Pancreas (tissue), 10 donors: ENCODE measurements around the gene PDE7B. TPM values are rescaled to one million over a fixed set of nuclear protein-coding genes. Genes with fewer than 3 reads are reported as not detected.

Source experiments
- ATAC-seq, 4 donors: fragments of 200-7000 bp; cut with Tn5 transposase; one replicate each; pipeline versions ENCODE4 v1.8.0 to v1.9.1; 2020; ENCODE audit warnings: mild to moderate bottlenecking in 4 of 4, moderate library complexity in 4 of 4
- DNase-seq, 6 donors: peaks; one replicate each; pipeline ENCODE4 v3.0.0-alpha.2; 2020
- FAIRE-seq: peaks from 2 replicates; lab custom pipeline; 2012; peaks lifted over from hg19 to GRCh38; lab: Jason Lieb, UNC
- H3K27ac ChIP-seq, 4 donors: fragments of 200-600 bp; sonication (generic); 1 replicate in 3 of 4; 2 replicates in 1 of 4; pipeline versions ENCODE4 v1.5.0 to v1.8.0; 2020
- H3K27me3 ChIP-seq, 4 donors: fragments of 200-600 bp; one replicate each; pipeline ENCODE4 v1.8.0; 2021
- H3K36me3 ChIP-seq, 3 donors: fragments of 200-600 bp; sonication (generic) in 1 of 3; one replicate each; pipeline versions ENCODE4 v1.5.0 to v1.8.0; 2020 to 2021
- H3K4me1 ChIP-seq, 3 donors: fragments of 200-600 bp; one replicate each; pipeline ENCODE4 v1.8.0; 2021
- H3K4me3 ChIP-seq, 4 donors: fragments of 200-600 bp; sonication (generic) in 2 of 4; one replicate each; pipeline versions ENCODE4 v1.5.0 to v1.8.0; 2020 to 2021
- H3K9me3 ChIP-seq, 4 donors: fragments of 200-600 bp; one replicate each; pipeline ENCODE4 v1.8.0; 2021
- WGBS, 2 donors: extraction: QIAGEN DNeasy Blood & Tissue Kit; methylation state at CpG; one replicate each; pipeline ENCODE4 v1.1.7; 2013; 5-methylcytosine and 5-hydroxymethylcytosine counted together
- intact Hi-C, 3 donors: fragments of 100-400 bp; cut with DNase I; formaldehyde crosslinking; loops; one replicate each; pipeline versions ENCODE4 v1.11.1 to v1.14.2; 2022
- polyA plus RNA-seq, 2 donors: library from polyadenylated mRNA; stranded (reverse); fragments of 200-250 nt; gene quantifications; one replicate each; pipeline ENCODE4 v1.2.3, GENCODE V29; 2013
- total RNA-seq, 6 donors: library from RNA; stranded (reverse); fragmentation: NEBNext Ultra II Directional in 4 of 6; extraction: Animal tissue kit (Norgen Biotek cat#: 25700) in 4 of 6; gene quantifications; one replicate each; pipeline versions ENCODE4 v1.2.1 to v1.2.4, GENCODE V29; 2021 to 2023
- TF ChIP-seq, protein P1 (sequence below), 4 donors: fragments of 200-600 bp; sonication (generic) in 3 of 4; IDR thresholded peaks; one replicate each; pipeline versions ENCODE4 v1.5.0 to v1.8.0; 2021; ENCODE audit warnings: antibody characterized with exemption in 4 of 4
- donor health status: healthy with polysubstance abuse.
- donor health status: DM: no; HTN: no; CAD: no; lungs with moderate emphysema.
- donor health status: DM: no; HTN: no; CAD: no.
- donor health status: control.
- donor health status: control.
- donor health status: Bipolar disorder and iron deficiency.
- donor health status: DM: yes; HTN: yes; CAD: no.
- donor health status: DM: no; HTN: no; CAD: no.
- donor health status: DM: no; HTN: no; CAD: no.
- donor health status: DM: yes; HTN: yes; CAD: no.

The PDE7B gene
- total and polyA plus RNA-seq, 8 donors = 0.38 to 1.7 (median 0.76) TPM

DNA sequence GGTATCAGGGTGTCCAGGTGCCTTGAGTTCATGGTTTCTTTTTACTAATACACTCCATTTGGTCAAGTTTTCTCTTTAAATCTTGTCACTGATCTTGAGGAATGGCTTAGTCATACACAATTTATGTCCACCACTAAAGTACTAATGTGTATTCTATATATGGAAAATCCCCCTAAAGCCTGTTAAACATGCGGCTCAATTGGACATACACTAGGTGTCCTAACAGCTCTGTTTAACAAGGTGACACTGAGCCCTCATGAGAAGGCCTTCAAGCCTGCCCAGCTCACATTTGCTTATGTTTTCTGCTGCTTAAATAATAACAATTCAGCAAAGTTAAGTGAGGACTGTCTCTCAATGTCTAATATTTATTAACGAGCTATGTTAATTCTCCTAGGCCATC is 31.5 kb downstream of the PDE7B start:
- Histone ChIP-seq H3K4me1 (no peaks in the 10 kb centered on the region), H3K27ac (no peak overlapping the region), H3K4me3 (no peak overlapping the region), H3K9me3 (no peaks in the 10 kb centered on the region), H3K27me3 (no peaks in the 10 kb centered on the region), H3K36me3 (no peaks in the 10 kb centered on the region)
- no peak for FAIRE-seq
- intact Hi-C loops = no loop called here
- ATAC-seq = no peak
- 88% methylated on average over 2 of the region's 2 CpGs for WGBS, 2 donors
- DNase-seq = no peak
- TF ChIP-seq, protein P1, sequence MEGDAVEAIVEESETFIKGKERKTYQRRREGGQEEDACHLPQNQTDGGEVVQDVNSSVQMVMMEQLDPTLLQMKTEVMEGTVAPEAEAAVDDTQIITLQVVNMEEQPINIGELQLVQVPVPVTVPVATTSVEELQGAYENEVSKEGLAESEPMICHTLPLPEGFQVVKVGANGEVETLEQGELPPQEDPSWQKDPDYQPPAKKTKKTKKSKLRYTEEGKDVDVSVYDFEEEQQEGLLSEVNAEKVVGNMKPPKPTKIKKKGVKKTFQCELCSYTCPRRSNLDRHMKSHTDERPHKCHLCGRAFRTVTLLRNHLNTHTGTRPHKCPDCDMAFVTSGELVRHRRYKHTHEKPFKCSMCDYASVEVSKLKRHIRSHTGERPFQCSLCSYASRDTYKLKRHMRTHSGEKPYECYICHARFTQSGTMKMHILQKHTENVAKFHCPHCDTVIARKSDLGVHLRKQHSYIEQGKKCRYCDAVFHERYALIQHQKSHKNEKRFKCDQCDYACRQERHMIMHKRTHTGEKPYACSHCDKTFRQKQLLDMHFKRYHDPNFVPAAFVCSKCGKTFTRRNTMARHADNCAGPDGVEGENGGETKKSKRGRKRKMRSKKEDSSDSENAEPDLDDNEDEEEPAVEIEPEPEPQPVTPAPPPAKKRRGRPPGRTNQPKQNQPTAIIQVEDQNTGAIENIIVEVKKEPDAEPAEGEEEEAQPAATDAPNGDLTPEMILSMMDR (IDR thresholded peaks at IDR 0.05) = no peak

DNA sequence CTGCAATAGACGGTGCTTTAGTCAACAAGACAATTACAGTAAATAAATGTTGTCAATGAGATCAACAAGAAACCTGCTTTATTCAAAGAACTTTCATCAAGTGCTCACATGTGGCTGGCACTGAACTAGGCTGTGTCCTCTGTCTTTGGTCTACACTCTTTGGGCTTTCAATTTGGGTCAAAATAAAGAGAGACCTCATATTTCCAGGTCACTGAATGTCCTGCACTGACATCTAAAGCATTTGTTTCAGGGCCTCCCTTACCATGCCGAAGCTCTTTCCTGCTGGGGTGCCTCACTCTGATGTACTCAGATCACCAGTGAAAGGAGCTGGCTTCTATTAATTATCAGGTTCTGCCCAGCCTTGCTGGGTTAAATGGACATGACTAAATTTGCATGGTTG is 32.0 kb downstream of the PDE7B start:
- no peak for DNase-seq
- intact Hi-C loops = no loop called here
- no peak for FAIRE-seq
- 83% methylated on average over 2 of the region's 2 CpGs for WGBS, 2 donors
- H3K27ac ChIP-seq = no peak overlapping the region
- H3K27me3 ChIP-seq = no peaks in the 10 kb centered on the region
- H3K36me3 ChIP-seq = no peaks in the 10 kb centered on the region
- H3K4me3 ChIP-seq = no peak overlapping the region
- no peaks in the 10 kb centered on the region for H3K9me3 ChIP-seq
- ATAC-seq = no peak
- no peaks in the 10 kb centered on the region for H3K4me1 ChIP-seq
- TF ChIP-seq, protein P1 (IDR thresholded peaks at IDR 0.05) = no peak

DNA sequence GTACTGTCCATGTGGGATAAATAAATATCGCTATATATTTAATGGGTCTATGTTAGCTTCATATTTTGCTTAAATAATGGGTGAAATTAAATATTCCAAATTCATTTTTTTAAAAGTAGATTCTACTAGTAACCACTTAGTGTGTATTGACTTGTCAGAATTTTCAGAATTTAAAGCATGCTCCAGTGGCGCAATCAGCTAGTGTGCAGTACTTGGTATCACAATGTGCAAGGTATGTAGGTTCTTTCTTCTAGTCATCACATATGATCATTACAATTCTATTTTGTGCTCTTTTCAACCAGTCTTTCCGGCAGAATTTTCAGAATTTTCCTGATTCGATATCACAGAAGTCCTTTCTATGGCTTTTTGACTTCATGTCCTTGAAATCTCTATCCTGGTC is 32.6 kb downstream of the PDE7B start:
- 91 to 93% methylated on average over 4 of the region's 4 CpGs for WGBS, 2 donors
- H3K4me1 ChIP-seq = no peaks in the 10 kb centered on the region
- FAIRE-seq (no peak), DNase-seq (no peak), ATAC-seq (no peak)
- no peaks in the 10 kb centered on the region for H3K27me3 ChIP-seq
- TF ChIP-seq, protein P1 (IDR thresholded peaks at IDR 0.05) = no peak
- H3K9me3 ChIP-seq = no peaks in the 10 kb centered on the region
- H3K4me3 ChIP-seq = no peak overlapping the region
- H3K36me3 ChIP-seq = no peaks in the 10 kb centered on the region
- intact Hi-C loops = no loop called here
- H3K27ac ChIP-seq = no peak overlapping the region

DNA sequence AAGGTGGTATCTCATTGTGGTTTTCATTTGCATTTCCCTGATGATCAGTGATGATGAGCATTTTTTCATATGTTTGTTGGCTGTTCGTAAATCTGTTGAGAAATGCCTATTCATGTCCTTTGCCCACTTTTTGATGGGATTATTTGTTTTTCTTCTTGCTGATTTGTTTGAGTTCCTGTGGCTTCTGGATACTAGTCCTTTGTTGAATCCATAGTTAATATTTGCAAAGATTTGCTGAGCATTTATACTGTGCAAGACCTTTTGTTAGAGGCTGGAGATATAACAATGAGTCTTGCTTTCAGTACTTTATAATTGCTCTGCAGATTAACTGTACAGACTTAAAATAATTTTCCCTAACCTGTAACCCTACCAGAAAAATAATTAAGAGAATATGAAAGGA is 35.6 kb downstream of the PDE7B start:
- TF ChIP-seq, protein P1 (IDR thresholded peaks at IDR 0.05) = no peak
- intact Hi-C loops = no loop called here
- no peaks in the 10 kb centered on the region for H3K4me1 ChIP-seq
- H3K27ac ChIP-seq = no peak overlapping the region
- no peaks in the 10 kb centered on the region for H3K9me3 ChIP-seq
- ATAC-seq (no peak), DNase-seq (no peak), FAIRE-seq (no peak)
- no peak overlapping the region for H3K4me3 ChIP-seq
- 90 to 91% methylated on average over 1 of the region's 1 CpG for WGBS, 2 donors
- H3K27me3 ChIP-seq = no peaks in the 10 kb centered on the region
- H3K36me3 ChIP-seq = no peaks in the 10 kb centered on the region

DNA sequence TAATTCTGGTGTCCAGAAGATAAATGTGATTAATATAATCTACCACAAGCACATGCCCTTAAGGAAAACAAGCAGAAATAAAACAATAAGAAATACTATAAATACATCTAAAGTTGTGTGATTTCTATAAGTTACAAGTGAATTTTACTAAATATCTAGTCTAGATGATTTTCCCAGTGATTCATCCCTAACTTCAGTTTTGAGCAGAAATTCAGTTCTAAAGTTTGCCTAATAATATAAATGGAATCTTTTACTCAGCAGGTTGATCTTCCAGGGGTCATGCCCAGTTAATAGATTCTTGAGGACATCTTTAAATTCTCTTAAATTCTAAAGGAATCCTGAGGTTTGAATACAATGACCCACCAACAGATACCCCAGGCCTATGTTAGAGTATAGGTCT is 37.3 kb downstream of the PDE7B start:
- no peaks in the 10 kb centered on the region for H3K9me3 ChIP-seq
- H3K4me1 ChIP-seq = no peaks in the 10 kb centered on the region
- intact Hi-C loops = no loop called here
- H3K27me3 ChIP-seq = no peaks in the 10 kb centered on the region
- no peak overlapping the region for H3K27ac ChIP-seq
- TF ChIP-seq, protein P1 (IDR thresholded peaks at IDR 0.05) = no peak
- no peaks in the 10 kb centered on the region for H3K36me3 ChIP-seq
- FAIRE-seq (no peak), ATAC-seq (no peak), DNase-seq (no peak)
- H3K4me3 ChIP-seq = no peak overlapping the region
